Neural progenitor cell (in vitro differentiated cells): ENCODE results near the gene ADGRD2. TPM values are rescaled to one million over a fixed set of nuclear protein-coding genes. Genes with fewer than 3 reads are reported as not detected.

ENCODE experiments used
- DNase-seq: peaks from one replicate; pipeline ENCODE4 v3.0.0-alpha.2; 2016; ENCODE audit warnings: low spot score
- H2AFZ ChIP-seq: fragments of 200-600 bp; sonication (generic); replicated peaks from 2 replicates; pipeline ENCODE4 v1.6.1; 2016; ENCODE audit warnings: antibody characterized with exemption
- H3F3A ChIP-seq: fragments of 200-600 bp; sonication (generic); 2 replicates; pipeline ENCODE4 v1.6.1; 2016; ENCODE audit warnings: antibody characterized with exemption, low read depth
- H3K27ac ChIP-seq: fragments of 200-600 bp; sonication (generic); 2 replicates; pipeline ENCODE4 v1.5.1; 2016; ENCODE audit warnings: mild to moderate bottlenecking
- H3K27me3 ChIP-seq: fragments of 200-600 bp; sonication (generic); 2 replicates; pipeline ENCODE4 v1.6.1; 2016; ENCODE audit warnings: mild to moderate bottlenecking, moderate library complexity
- H3K36me3 ChIP-seq: fragments of 200-600 bp; sonication (generic); 2 replicates; pipeline ENCODE4 v1.5.1; 2016
- H3K4me1 ChIP-seq: fragments of 200-600 bp; sonication (generic); 2 replicates; pipeline ENCODE4 v1.6.1; 2016; ENCODE audit warnings: mixed run types
- H3K4me2 ChIP-seq: fragments of 200-600 bp; sonication (generic); 2 replicates; pipeline ENCODE4 v1.6.1; 2016
- H3K4me3 ChIP-seq: fragments of 200-600 bp; sonication (generic); 2 replicates; pipeline ENCODE4 v1.5.1; 2016
- H3K79me2 ChIP-seq: fragments of 200-600 bp; sonication (generic); 2 replicates; pipeline ENCODE4 v1.6.1; 2016; ENCODE audit warnings: low read depth
- H3K9ac ChIP-seq: fragments of 200-600 bp; sonication (generic); 2 replicates; pipeline ENCODE4 v1.6.1; 2016
- H3K9me3 ChIP-seq: fragments of 200-600 bp; sonication (generic); 2 replicates; pipeline ENCODE4 v1.5.1; 2016; ENCODE audit warnings: low read depth
- H4K20me1 ChIP-seq: fragments of 200-600 bp; sonication (generic); 2 replicates; pipeline ENCODE4 v1.6.1; 2016; ENCODE audit warnings: low read depth
- H3K27ac Mint-ChIP-seq: 3 replicates; pipeline ENCODE4 v1.8.0; 2021; ENCODE audit warnings: mixed read lengths
- H3K27me3 Mint-ChIP-seq: 2 replicates; pipeline ENCODE4 v1.8.0; 2022; ENCODE audit warnings: low read depth, mild to moderate bottlenecking, inconsistent platforms, moderate library complexity, mixed read lengths; ENCODE audit not compliant: insufficient read depth
- H3K36me3 Mint-ChIP-seq: 3 replicates; pipeline ENCODE4 v1.8.0; 2021; ENCODE audit warnings: mixed read lengths
- H3K4me1 Mint-ChIP-seq: 3 replicates; pipeline ENCODE4 v1.8.0; 2021; ENCODE audit warnings: mixed read lengths
- H3K4me3 Mint-ChIP-seq: 3 replicates; pipeline ENCODE4 v1.8.0; 2021; ENCODE audit warnings: mild to moderate bottlenecking, moderate library complexity, mixed read lengths
- H3K9me3 Mint-ChIP-seq: 3 replicates; pipeline ENCODE4 v1.8.0; 2020; ENCODE audit warnings: mixed read lengths
- EZH2 ChIP-seq: fragments of 200-600 bp; sonication (generic); IDR thresholded peaks from 2 replicates; pipeline ENCODE4 v1.6.1; 2017; ENCODE audit warnings: antibody characterized with exemption, mild to moderate bottlenecking, moderate library complexity
- EZH2phosphoT487 ChIP-seq: fragments of 200-600 bp; sonication (generic); IDR thresholded peaks from 2 replicates; pipeline ENCODE4 v1.6.1; 2017; ENCODE audit warnings: antibody characterized with exemption
- total RNA-seq: library from RNA; depleted of rRNA; stranded (reverse); fragments of >200 nt; gene quantifications from 2 replicates; pipeline ENCODE4 v1.2.3, GENCODE V29; 2015; ENCODE audit warnings: low replicate concordance
- TF ChIP-seq, protein P1 (sequence below): fragments of 200-600 bp; sonication (generic); IDR thresholded peaks from 2 replicates; pipeline ENCODE4 v1.5.1; 2017; ENCODE audit warnings: antibody characterized with exemption, mild to moderate bottlenecking

The ADGRD2 gene
- total RNA-seq, 1 donor from 2014 or later, result 0.13 TPM

DNA sequence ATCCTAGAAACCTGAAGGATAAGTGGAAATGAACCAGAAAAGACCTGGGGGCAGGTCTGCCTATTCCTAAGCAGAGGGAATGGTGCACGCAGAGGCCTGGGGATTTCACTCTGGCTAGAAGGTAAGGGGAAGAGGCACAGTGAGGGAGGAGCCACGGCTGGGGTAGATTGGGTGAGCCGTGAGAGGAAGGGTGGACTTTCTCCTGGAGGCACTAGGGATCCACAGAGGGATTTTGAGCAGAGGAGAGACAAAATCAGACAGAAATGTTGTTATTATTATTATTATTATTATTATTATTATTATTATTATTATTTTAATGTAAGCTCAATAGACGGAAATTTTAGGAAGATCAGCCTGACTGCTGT lies 3.0 kb upstream of the ADGRD2 start:
- Histone ChIP-seq H3K9me3 (no peaks in the 10 kb centered on the region), H2AFZ (no peak overlapping the region), H3F3A (peaks cover 32% of the 10 kb centered on the region), H3K9ac (no peak overlapping the region), H3K27ac (no peak overlapping the region), H3K36me3 (no peaks in the 10 kb centered on the region), H3K4me3 (no peak overlapping the region), H3K27me3 (peaks cover 22% of the 10 kb centered on the region), H4K20me1 (no peaks in the 10 kb centered on the region), H3K79me2 (no peaks in the 10 kb centered on the region), H3K4me2 (no peak overlapping the region), H3K4me1 (peaks cover 12% of the 10 kb centered on the region)
- Mint-ChIP-seq H3K27ac (no peak overlapping the region), H3K9me3 (no peaks in the 10 kb centered on the region), H3K4me1 (peaks cover 9% of the 10 kb centered on the region), H3K27me3 (peaks cover 25% of the 10 kb centered on the region), H3K4me3 (no peak overlapping the region), H3K36me3 (no peaks in the 10 kb centered on the region)
- TF ChIP-seq, protein P1, sequence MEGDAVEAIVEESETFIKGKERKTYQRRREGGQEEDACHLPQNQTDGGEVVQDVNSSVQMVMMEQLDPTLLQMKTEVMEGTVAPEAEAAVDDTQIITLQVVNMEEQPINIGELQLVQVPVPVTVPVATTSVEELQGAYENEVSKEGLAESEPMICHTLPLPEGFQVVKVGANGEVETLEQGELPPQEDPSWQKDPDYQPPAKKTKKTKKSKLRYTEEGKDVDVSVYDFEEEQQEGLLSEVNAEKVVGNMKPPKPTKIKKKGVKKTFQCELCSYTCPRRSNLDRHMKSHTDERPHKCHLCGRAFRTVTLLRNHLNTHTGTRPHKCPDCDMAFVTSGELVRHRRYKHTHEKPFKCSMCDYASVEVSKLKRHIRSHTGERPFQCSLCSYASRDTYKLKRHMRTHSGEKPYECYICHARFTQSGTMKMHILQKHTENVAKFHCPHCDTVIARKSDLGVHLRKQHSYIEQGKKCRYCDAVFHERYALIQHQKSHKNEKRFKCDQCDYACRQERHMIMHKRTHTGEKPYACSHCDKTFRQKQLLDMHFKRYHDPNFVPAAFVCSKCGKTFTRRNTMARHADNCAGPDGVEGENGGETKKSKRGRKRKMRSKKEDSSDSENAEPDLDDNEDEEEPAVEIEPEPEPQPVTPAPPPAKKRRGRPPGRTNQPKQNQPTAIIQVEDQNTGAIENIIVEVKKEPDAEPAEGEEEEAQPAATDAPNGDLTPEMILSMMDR, result no peak
- TF ChIP-seq EZH2phosphoT487 (no peak), EZH2 (no peak)
- no peak for DNase-seq

DNA sequence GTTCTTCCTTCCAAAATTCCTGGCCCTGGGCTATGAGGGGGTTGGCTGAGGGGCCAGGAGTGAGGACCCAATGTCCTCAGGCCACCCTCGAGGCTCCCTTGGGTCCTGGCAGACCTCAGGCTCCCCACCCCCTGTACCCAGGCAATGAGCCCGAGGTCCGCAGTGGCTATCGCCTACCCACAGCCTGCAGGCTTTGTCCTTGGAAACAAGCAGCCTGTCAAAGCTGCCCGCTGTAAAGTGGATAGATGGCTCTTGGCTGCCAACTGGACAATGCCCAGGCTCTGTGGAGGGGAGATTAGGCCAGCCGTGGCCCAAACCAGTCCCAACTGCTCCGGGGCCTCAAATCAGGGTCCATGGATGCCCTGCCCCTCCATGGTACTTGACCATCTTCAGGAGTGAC lies 2.2 kb upstream of the ADGRD2 start:
- Histone ChIP-seq H3F3A (peaks cover 32% of the 10 kb centered on the region), H3K79me2 (no peaks in the 10 kb centered on the region), H2AFZ (no peak overlapping the region), H3K4me1 (peaks cover 12% of the 10 kb centered on the region), H3K9ac (no peak overlapping the region), H3K4me3 (no peak overlapping the region), H3K9me3 (no peaks in the 10 kb centered on the region), H3K36me3 (no peaks in the 10 kb centered on the region), H3K27ac (no peak overlapping the region), H3K4me2 (no peak overlapping the region), H4K20me1 (no peaks in the 10 kb centered on the region), H3K27me3 (peaks cover 29% of the 10 kb centered on the region)
- no peaks in the 10 kb centered on the region for H3K36me3 Mint-ChIP-seq
- H3K4me3 Mint-ChIP-seq, result no peak overlapping the region
- TF ChIP-seq EZH2phosphoT487, result no peak
- no peak for TF ChIP-seq EZH2
- TF ChIP-seq, protein P1, result no peak
- peaks cover 9% of the 10 kb centered on the region for H3K4me1 Mint-ChIP-seq
- DNase-seq, result no peak
- peaks cover 30% of the 10 kb centered on the region for H3K27me3 Mint-ChIP-seq
- H3K9me3 Mint-ChIP-seq, result no peaks in the 10 kb centered on the region
- no peak overlapping the region for H3K27ac Mint-ChIP-seq

DNA sequence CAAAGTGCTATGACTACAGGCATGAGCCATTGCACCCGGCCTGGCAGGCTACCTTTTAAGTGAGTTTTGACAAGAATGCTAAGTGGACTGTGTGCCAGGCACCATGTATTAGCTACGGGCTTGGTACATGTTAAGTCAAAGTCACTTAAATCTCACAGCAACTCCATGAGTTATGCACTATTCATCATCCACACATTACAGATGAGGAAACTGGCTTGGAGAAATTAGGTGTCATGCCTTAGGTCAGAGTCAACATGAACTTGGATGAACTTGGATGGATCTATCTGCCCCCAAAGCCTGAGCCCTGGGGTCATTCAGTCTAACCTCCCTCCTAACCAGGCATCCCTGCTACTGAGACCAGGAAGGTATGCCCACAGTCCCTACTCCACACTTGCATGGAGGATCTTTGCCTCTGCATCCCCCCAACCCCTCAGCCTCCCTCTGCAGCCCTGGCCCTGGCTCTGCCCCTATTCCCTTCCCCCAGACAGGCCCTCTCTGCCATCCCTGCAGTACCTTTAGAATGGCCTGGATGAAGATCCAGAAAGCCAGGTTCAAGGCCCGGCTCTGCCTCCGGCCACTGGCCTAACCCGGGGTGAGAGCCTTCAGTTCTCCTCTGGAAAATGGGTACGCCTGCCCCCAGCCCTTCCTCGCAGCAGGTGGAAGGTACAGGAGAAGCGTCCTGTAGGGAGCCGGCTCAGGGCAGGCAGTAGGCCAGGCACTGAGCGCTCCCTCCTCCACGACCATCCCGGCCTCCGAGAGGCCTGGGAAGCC lies 685 bp upstream of the ADGRD2 start:
- peaks cover 3% of the 10 kb centered on the region for H4K20me1 ChIP-seq
- no peaks in the 10 kb centered on the region for H3K9me3 Mint-ChIP-seq
- no peak overlapping the region for H3K4me3 ChIP-seq
- peaks cover 34% of the 10 kb centered on the region for H3K27me3 Mint-ChIP-seq
- H3K79me2 ChIP-seq, result no peaks in the 10 kb centered on the region
- H2AFZ ChIP-seq, result no peak overlapping the region
- no peak for DNase-seq
- H3K27me3 ChIP-seq, result peaks cover 44% of the 10 kb centered on the region
- TF ChIP-seq, protein P1, result no peak
- no peak for TF ChIP-seq EZH2
- TF ChIP-seq EZH2phosphoT487, result no peak
- peaks cover 9% of the 10 kb centered on the region for H3K4me1 Mint-ChIP-seq
- no peak overlapping the region for H3K27ac Mint-ChIP-seq
- H3K4me1 ChIP-seq, result peaks cover 12% of the 10 kb centered on the region
- no peak overlapping the region for H3K4me2 ChIP-seq
- no peaks in the 10 kb centered on the region for H3K36me3 ChIP-seq
- no peak overlapping the region for H3K4me3 Mint-ChIP-seq
- H3K27ac ChIP-seq, result no peak overlapping the region
- no peak overlapping the region for H3K9ac ChIP-seq
- H3K36me3 Mint-ChIP-seq, result no peaks in the 10 kb centered on the region
- peaks cover 32% of the 10 kb centered on the region for H3F3A ChIP-seq
- no peaks in the 10 kb centered on the region for H3K9me3 ChIP-seq
